Measurements from ENCODE around the gene FUT6.
"Not testable (repeated sequence)": the region's sequence is repeated elsewhere in the genome, so short reads cannot be mapped to it uniquely, and the experiment has no call there.

The FUT6 gene

GRCh38 chr19:5785423-5785822, 54.1 kb downstream of the FUT6 start:
- DNase-seq (ENCODE audit: low read depth), result no peak

GRCh38 chr19:5784581-5785147, 54.8 kb downstream of the FUT6 start, which contains the start of gene PRR22:
Gene PRR22 (minus strand): TSS chr19:5784746. CDS start chr19:5784660, 86 bp downstream.
- DNase-seq (ENCODE audit: low read depth), result no peak

- no peak for DNase-seq (ENCODE audit: low read depth)
Measured at GRCh38 chr19:5782945-5783919, 56.3 kb downstream of the FUT6 start.

- no peak for DNase-seq (ENCODE audit: low read depth)
Measured at GRCh38 chr19:5782322-5782721, 57.2 kb downstream of the FUT6 start.

- not testable (repeated sequence) for DNase-seq (ENCODE audit: low read depth)
Measured at GRCh38 chr19:5780916-5781315, 58.6 kb downstream of the FUT6 start.
